ENCODE results near the gene TBC1D30.

The TBC1D30 gene

DNA sequence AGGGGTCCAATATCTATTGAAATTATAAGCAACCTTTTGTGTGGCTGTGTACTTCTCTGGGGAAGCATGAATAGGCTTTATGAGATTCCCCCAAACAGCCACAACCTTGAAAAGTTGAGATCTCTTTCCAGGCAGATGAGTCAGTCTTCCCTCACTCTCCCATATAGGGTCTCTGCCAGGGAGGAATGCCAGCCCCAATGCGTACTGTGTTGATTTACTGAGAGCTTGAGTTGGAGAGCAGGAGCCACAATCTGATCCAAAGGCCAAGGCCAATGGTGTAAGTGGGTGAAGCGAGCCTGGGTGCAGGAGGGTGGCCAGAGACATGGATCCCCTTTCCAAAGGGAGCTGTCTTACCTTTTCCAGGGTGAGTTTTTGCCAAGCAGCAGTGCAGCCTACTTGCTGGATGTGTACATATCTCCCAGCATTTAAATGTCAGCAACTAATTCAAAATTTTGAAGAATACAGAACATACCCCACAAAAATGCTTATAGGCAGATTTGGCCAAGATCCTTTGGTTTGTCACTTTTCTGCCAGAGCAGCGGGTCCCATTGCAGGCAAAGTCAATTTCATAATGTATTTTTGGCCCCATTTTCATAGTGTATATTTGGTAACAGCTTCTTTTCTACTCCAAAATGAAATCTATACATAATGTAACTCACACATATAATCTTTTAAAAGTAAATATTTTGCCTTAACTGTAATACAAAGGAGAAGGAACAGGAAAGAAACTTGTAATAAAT lies 88.2 kb downstream of the TBC1D30 start:
- DNase-seq = no peak

DNA sequence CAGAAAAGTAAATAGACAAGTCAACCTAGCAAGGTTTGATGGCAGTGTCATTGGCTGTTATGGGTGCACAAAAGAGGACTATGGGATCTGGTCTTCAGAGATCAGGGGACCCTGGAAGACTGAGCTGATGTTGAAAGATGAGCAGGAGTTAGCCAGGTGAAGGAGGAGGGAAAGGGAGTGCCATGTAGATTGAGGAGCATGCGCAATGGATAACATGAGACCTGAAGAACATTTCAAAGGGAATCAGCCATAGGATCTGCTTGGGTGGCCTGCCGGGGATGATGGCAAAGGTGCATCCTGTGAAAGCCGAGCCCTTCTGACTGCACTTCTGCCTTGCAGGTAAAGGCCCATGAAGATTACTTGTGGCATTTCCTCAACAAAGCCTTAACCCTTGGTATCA lies 90.8 kb downstream of the TBC1D30 start:
- DNase-seq = no peak

DNA sequence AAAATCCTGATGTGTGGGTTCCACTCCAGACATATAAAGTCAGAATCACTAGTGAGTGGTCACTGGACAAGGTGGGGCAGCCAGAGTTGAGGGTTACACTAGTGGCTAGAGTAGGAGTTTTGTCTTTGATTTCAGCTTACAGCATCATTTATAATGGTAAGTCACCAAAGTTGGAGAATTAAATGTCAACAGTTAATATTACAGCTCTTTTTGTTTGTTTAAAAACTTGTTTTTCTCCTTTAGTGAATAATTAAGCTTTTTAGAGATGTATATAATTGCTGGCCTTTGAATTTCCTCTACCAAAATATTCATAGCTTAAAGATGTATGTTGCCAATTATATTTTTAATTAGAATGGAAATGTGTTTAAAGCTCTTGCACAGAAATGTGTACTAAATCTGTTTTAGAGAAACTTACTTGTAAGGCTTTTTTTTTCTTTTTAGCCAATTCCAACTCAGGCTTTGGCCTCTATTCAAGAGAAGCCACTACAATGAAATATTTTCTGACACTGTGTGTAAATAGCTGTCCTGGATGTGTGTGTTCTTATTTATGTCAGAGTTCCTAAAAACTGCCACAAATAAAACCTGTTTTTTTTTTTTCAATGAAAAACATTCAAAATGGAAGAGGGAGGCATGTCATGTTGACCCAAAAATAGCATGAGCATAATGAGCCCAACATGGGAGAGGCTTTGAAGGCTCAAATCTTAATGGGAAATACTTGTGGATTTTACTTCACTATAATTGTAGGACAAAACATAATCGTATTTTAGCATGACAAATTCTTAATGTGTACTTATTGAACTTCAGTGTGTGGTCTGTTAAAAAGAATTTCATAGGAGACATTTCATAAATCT lies 92.2 kb downstream of the TBC1D30 start:
- DNase-seq = no peak

DNA sequence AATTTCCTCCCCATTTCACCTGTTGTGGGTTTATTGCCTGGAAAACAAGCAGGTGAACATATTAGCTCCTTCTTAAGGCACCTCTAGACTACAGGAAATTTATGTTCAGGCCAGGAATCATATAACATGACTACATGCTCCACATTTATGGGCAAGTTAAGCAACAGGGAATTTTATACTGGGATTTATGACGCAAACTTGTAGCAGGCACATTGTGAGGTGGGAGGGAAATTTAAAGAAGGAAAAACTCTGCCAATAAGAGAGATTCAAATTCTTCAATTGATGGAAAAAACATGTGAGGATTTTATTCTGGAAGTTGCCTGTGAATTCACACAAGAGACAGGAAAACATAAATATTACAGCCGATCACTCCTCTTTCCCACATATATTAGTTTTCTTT lies 93.9 kb downstream of the TBC1D30 start:
- DNase-seq = no peak

DNA sequence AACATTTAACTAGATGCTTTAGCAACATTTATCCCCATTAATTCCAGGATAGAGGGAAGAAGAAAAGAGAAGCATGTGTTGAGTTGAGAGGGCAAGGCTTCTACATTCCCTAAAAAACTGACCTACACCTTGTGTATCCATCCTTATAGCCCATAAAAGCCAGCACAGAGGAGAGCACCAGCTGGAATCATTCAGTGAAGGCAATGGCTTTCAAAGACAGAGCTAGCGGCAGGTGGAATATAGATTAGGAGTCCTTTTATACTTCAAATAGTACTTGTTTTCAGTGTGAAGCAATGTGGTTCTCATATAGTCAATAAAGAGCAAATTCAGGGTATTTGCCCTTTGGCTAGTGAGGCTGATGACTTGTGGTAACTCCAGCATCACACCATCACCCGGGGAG lies 94.4 kb downstream of the TBC1D30 start:
- DNase-seq = no peak

DNA sequence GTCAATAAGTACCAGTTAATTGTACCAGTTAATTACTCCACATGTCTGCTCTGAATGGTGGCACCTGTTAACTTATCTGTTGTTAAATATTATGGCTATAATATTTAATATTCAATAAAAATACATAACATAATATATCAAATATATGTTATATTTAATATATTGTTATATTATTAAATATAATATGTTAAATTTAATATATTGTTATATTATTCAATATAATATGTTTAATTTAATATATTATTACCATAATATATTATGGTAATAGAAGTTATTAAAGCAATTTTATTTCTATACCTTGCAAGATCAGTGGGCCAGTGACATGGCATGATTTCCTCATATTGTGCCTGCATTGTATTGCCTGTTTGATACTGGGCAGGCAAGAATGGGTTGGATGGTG lies 98.4 kb downstream of the TBC1D30 start:
- no peak for DNase-seq

DNA sequence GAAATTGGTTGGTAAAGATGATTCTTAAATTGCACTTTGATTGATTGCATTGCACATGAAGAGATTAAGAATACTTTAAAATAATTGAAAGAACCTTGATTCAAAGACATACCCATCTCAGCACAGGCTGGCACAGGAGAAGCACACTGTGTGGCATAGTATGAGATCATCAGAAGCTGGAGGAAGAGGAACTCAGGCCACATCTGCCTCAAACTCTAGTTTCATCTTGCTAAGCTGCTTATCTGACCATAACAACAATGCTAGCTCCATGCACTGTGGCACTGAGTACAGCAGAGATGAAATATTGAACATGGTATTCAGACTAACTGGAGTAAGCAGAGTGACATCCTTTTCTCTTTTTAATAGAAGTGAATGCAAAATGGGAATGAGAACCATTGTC lies 99.1 kb downstream of the TBC1D30 start:
- no peak for DNase-seq

Measured in NCI-H526 (cell line).